ENCODE data around the gene NUBP2.

The NUBP2 gene

DNA sequence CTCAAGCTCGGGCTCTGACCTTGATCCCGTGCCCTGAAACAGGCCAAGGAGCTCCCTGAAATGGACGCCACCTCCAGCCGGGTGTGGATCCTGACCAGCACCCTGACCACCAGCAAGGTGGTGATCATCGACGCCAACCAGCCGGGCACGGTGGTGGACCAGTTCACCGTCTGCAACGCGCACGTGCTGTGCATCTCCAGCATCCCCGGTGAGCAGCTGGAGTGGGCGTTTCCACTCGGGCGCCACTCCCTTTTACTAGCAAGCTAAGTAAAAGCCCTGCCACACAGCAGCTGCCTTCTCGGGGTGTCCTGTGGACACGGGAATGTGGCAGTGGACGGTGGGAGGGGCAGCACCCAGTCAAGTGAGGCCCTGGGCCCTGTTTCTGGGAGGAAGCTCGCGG is 17.8 kb upstream of the NUBP2 start:
- DNase-seq (ENCODE audit: low read depth), result no peak
- TF ChIP-seq, protein P1, sequence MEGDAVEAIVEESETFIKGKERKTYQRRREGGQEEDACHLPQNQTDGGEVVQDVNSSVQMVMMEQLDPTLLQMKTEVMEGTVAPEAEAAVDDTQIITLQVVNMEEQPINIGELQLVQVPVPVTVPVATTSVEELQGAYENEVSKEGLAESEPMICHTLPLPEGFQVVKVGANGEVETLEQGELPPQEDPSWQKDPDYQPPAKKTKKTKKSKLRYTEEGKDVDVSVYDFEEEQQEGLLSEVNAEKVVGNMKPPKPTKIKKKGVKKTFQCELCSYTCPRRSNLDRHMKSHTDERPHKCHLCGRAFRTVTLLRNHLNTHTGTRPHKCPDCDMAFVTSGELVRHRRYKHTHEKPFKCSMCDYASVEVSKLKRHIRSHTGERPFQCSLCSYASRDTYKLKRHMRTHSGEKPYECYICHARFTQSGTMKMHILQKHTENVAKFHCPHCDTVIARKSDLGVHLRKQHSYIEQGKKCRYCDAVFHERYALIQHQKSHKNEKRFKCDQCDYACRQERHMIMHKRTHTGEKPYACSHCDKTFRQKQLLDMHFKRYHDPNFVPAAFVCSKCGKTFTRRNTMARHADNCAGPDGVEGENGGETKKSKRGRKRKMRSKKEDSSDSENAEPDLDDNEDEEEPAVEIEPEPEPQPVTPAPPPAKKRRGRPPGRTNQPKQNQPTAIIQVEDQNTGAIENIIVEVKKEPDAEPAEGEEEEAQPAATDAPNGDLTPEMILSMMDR (IDR thresholded peaks at IDR 0.05; ENCODE audit: insufficient read depth, low read depth, low read length, missing control alignments), result no peak
- no peak overlapping the region for H3K4me3 ChIP-seq (ENCODE audit: low read depth, low read length)

DNA sequence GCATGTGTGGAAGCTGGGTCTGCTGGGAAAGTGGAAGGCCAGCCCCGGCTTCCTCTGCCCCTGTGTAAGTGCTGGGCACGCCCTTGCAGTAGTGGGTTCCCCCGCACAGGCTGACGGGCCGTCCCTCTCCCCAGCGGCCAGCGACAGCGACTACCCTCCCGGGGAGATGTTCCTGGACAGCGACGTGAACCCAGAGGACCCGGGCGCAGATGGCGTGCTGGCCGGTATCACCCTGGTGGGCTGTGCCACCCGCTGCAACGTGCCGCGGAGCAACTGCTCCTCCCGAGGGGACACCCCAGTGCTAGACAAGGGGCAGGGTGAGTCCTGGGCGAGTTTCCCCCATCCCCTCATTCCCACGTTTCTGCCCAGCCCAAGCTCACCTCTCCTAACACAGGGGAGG is 16.9 kb upstream of the NUBP2 start:
- DNase-seq (ENCODE audit: low read depth), result no peak
- no peak overlapping the region for H3K4me3 ChIP-seq (ENCODE audit: low read depth, low read length)
- TF ChIP-seq, protein P1 (IDR thresholded peaks at IDR 0.05; ENCODE audit: insufficient read depth, low read depth, low read length, missing control alignments), result no peak

DNA sequence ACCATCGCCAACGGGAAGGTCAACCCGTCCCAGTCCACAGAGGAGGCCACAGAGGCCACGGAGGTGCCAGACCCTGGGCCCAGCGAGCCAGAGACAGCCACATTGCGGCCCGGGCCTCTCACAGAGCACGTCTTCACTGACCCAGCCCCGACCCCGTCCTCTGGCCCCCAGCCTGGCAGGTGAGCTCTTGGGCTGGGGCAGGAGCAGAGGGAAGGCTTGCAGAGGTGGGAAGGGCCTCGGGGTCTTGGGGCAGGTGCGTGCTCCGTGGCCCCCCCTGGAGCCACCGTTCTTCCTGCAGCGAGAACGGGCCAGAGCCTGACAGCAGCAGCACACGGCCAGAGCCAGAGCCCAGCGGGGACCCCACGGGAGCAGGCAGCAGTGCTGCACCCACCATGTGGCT is 16.5 kb upstream of the NUBP2 start:
- TF ChIP-seq, protein P1 (IDR thresholded peaks at IDR 0.05; ENCODE audit: insufficient read depth, low read depth, low read length, missing control alignments), result no peak
- H3K4me3 ChIP-seq (ENCODE audit: low read depth, low read length), result no peak overlapping the region
- DNase-seq (ENCODE audit: low read depth), result no peak

DNA sequence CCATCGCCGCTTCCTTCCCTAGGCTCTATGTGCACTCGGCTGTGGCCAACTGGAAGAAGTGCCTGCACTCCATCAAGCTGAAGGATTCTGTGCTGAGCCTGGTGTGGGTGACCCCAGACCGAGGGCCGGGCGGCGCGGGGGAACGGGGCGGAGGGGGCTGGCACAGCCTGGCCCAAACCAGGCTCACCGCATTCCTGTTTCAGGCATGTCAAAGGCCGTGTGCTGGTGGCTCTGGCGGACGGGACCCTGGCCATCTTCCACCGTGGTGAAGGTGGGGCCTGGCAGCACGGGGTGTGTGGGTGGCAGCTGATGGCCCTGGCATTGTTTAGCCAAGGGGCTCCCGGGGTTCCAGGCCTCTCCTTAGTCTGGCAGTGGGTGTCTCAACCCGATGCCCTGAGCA is 16.1 kb upstream of the NUBP2 start:
- TF ChIP-seq, protein P1 (IDR thresholded peaks at IDR 0.05; ENCODE audit: insufficient read depth, low read depth, low read length, missing control alignments), result no peak
- no peak overlapping the region for H3K4me3 ChIP-seq (ENCODE audit: low read depth, low read length)

DNA sequence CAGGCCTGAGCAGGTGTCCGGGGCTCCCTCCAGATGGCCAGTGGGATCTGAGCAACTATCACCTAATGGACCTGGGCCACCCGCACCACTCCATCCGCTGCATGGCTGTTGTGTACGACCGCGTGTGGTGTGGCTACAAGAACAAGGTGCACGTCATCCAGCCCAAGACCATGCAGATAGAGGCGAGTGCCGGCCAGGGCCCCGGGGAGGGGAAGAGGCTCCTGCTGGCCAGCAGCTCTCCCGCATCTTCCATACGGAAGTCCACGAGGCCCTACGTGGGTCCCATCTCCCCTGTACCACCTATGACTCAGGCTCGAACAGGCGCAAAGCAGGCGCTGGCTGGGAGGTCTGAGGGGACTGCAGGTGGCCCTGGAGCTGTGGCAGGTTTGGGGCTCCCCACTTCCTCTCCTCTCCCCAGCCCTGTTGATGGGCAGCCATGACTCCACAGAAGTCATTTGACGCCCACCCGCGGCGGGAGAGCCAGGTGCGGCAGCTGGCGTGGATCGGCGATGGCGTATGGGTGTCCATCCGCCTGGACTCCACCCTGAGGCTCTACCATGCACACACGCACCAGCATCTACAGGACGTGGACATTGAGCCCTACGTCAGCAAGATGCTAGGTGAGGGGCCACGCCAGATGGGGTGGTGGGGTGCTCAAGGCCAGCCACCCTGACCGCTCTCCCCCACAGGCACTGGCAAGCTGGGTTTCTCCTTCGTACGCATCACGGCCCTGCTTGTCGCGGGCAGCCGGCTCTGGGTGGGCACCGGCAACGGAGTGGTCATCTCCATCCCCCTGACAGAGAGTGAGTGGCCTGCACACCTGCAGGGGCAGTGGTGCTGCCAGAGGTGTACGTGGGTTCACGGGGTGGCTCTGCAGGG is 15.4 kb upstream of the NUBP2 start:
- DNase-seq (ENCODE audit: low read depth), result no peak
- H3K4me3 ChIP-seq (ENCODE audit: low read depth, low read length), result no peak overlapping the region
- TF ChIP-seq, protein P1 (IDR thresholded peaks at IDR 0.05; ENCODE audit: insufficient read depth, low read depth, low read length, missing control alignments), result no peak

More for the DNA sequence above, 16.1 kb upstream of the NUBP2 start:
- DNase-seq (ENCODE audit: low read depth), result no peak

DNA sequence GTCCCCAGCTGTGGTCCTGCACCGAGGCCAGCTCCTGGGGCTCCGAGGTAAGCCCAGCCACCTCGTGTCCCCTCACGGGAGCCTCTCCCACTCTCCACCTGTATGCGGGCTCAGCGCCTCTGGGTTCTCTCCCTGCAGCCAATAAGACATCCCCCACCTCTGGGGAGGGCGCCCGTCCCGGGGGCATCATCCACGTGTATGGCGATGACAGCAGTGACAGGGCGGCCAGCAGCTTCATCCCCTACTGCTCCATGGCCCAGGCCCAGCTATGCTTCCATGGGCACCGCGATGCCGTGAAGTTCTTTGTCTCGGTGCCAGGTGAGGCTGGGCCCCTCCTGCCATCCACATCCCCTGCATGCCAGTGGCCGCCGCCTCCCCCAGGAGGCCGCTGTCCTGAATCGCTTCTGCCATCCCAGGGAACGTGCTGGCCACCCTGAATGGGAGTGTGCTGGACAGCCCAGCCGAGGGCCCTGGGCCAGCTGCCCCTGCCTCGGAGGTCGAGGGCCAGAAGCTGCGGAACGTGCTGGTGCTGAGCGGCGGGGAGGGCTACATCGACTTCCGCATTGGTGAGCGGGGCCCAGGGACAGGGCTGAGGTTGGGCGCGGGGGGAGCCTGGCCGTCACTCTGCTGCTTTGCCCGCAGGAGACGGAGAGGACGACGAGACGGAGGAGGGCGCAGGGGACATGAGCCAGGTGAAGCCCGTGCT is 14.5 kb upstream of the NUBP2 start:
- DNase-seq (ENCODE audit: low read depth), result no peak
- TF ChIP-seq, protein P1 (IDR thresholded peaks at IDR 0.05; ENCODE audit: insufficient read depth, low read depth, low read length, missing control alignments), result no peak
- H3K4me3 ChIP-seq (ENCODE audit: low read depth, low read length), result no peak overlapping the region
